GM20431 (cell line): ENCODE measurements around the gene ZNF521.

ENCODE experiments used
- in situ Hi-C: fragments of 300-500 bp; cut with MseI, MboI; formaldehyde crosslinking; loops from one replicate; pipeline ENCODE4 v1.15.0; 2020; ENCODE audit warnings: low sequenced_read_pairs; ENCODE audit not compliant: unreplicated experiment

Gene ZNF521

DNA sequence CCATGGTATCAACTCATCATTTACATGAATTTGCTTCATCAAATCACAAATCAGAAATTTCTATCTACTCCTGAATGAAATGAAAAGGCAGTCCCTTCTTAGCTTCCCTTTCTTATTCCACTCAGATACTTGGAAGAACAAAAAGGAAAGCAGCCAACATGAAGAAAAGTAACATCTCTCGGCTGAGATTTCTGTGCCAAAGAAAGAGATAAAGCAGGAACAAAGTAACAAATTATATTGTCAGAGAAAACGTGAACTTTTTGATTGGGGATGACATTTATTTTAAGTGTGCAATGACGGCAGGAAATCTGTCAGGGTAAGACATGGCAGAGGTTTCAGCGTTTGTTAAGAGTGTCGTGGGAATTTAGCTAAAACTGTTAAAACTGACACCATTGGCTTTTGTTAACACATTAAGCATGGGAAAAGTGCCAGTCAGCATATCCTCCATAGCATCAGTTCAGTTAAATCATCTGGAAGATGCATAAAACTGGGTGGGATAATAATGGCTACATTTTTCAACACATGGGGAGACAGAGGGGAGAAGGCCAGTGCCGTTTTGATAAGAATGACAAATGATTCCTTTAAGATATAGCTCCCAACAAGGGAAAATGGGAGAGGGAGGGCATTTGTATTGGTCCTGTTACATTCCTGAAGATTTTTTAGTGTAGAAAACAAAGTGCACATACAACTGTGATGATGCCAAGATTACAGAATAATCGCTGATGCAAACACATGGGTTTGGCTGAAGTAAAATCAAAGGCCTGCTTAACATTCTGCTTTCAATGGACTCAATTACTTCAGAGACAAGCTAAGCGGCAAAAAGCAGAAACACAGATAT lies 211.6 kb downstream of the ZNF521 start:
- in situ Hi-C loops: no loop called here

DNA sequence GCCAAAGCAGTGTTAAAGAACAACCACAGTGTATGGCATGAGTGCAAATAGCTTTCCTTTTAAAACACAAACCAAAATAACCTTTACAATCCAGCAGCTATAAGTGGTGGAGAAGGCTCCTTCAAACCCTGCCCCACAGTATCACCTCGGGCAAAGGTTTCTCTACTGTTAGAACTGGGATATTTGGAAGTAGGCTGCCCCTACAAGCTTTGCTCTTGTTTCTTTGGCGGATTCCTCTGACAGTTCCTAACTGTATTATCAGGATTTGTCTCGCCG lies 214.8 kb downstream of the ZNF521 start:
- in situ Hi-C loops: no loop called here

DNA sequence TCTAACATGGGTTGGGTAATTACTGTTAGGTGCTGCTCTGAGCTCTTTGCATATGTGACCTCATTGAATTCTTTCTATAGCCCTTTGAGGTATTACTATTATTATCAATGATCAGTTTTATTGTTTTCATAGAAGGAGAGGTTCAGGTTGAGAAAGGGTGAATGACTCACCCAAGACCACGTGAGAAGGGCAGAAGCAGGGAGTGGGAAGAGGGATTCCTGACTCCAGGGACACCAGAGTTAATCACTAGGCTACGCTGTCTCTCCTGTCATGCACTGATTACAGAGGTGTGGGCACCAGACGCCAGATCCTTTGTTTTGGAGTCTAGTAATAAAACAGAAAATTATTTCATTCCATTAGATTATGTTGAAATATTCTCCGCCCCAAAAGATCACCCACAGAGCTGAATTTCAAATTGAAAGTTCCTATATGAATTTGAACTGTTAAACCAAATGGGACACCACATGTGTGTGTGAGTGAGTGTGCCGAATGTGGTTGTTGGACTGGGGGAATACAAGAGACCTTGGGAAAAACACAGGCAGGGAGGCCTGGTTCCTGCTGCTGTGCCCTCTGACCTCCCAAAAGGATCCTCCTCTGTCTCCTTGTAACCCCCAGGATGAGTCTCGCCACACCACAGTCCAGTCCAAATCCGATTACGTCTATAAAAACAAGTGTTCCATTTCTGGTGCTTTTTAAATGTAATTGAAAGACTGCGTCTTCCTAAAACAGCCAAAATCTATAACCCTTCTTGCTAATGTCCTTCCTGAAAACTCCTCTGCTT lies 215.4 kb downstream of the ZNF521 start:
- in situ Hi-C loops: no loop called here

DNA sequence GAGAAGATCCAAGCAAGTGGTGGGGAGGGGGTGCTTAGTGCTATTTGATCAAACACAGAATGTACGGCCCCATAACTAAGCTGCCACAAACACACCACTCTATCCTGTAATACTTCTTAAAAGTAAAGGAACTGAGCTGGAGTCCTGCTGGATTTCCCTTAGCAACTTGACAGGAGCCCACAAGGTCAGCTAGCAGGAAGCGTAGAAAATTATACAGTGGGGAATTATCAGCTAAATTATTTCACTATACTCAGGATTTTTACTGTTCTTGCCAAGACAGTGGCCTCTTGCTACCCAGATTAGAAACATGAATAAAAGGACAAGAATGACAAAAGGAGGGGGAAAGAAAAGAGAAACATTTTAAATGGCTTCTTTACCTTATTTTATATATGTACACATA lies 217.1 kb downstream of the ZNF521 start:
- in situ Hi-C loops: no loop called here

DNA sequence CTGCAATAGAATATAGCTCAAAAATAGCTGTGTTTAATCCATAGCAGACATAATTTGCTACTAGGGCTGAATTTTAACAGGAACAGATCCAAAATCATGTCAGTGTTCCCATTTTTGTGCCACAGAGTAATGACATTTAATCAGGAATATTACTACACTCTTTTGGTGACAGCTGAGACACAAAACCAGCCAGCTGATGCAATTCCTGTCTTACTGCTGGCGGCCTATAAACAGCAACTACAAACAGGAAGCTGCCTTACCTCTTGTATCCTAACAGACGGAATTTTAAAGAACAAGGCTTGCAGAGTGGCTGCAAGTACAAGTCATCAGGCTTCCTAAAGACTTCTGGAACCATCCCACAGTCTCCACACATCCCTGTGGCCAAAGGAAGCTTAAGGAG lies 218.1 kb downstream of the ZNF521 start:
- in situ Hi-C loops: no loop called here

DNA sequence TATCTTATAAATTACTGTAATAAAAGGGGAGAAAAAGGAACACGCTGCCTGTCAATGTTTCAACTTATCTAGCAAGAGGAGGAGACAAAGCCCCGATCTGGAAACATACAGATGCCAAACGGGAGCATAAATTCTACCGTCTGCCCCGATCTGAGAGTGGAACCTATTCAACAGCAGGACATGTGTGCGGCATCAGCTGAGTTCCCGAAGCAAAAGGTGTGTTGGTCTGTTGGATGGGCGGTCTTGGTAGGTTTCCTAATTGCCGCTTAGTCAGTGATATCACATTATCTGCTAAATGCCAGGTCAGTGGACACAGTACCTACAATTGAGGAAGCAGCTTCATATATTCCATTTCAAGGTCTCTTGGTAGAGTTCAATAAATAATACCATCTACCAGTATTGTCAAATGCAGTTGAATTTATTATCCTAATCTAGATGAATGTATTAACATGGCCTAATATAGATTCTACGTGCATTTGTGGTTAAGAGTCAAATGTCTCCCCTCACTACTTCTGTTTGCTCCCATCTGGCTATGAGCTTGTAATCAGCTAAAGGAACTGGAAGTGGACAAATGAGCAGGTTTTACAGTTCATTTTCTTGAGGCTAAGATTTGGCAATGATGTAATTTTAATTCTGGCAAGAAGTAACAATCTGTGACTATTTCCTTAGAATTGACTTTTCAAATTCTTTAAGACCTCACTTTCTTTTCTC lies 219.0 kb downstream of the ZNF521 start:
- in situ Hi-C loops: no loop called here

DNA sequence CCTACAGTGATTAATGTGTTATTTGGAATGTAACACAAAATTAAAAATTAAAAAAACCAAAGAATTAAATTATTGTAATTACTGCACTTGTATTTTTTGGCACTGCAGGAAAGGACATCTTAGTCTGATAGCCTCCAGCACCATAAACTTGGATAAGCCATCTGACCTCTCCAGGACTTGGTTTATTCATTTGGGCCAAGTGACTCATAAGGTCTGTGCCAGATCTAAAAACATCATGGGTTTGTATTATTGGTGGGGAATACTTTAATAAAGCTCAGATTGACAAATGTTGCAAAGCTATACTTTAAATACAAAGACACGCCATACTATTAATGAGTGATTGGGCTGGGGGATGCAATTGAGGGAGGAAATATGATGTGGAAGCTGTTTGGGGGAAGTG lies 225.2 kb downstream of the ZNF521 start:
- in situ Hi-C loops: no loop called here

DNA sequence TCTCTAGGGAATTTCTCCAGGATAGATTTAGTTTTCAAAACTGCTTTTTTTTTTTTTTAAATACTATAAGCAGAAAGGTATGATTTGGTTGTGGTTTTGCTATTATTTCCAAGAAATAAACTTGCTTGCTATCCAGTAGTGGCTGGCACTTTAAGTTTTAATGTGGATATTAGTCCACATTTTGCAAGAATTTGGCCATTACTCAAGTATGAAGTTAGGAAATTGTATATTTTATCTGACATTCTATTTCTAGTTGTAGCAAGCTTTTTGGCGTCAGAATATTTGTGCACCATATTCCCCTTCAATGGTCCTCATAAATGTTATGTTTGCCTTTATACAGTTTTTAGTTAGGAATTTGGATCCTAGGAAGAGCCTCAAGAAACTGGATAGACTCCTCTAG lies 226.3 kb downstream of the ZNF521 start:
- in situ Hi-C loops: no loop called here

DNA sequence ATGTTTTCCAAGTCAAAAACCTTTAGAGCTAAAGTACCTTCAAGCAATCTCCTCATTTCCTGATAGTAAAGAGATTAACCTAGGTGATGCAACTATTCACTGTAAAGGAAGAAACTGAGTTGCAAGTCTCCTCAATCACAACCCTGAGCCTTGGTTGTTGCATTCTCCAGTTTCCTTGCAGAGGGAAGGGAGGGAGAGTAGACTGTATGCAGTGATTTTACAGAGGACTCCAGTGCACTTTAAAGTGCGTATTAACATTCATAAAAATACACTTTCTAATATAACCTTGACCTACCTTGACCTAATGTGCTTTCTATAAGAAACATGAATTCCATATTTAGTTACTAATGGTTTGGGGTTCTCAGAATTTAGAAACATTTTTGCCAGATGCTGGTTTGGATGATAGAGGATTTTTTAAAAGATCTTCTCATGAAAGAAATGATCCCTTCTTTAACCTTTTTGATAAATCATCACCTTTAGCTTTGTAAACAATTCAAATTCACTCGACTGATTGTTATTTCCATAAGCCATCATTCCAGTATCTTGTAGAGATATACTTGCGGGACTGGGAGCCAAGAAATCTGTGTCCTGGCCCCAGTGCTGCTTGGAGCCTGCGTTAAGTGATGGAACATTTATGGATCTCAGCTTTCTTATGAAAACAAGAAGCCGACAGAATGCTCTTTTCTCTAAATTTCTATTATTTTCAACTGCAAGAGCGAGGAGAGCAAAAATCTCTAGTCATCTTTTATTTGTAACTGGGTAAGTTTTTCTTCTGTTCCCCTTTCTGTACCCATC lies 228.3 kb downstream of the ZNF521 start:
- in situ Hi-C loops: no loop called here

DNA sequence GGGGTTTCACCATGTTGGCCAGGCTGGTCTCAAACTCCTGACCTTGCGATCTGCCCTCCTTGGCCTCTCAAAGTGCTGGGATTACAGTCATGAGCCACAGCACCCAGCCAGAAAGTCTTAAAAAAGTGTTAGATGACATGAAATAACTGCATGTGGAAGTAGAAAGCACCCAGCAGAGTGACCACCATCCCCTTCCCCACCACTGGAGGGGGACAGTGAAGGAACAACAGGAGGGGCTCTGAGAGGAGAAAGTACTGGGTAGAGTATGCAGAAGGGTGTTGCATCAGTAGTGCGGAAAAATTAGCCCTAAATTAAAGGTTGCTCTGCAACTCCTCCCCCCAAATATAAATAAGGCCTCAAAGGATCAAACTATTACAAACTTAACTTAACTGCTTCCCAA lies 230.5 kb downstream of the ZNF521 start:
- in situ Hi-C loops: no loop called here

DNA sequence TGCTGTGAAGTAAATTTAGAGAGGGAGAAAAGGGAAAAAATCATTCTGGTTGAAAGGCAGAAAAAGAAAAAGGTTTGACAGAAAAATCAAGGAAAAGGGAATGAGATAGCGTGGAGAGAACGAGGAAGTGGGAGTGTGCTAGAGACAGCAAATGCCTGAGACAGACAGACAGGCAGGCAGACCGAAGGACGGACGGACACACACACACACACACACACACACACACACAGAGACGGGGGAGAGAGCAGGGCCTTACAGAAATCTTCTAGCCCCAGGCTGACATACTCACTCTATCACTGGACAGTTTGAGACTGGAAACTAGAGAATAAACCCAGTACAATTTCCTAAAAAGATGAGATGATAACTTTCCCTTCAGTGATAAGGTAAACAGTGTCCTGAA lies 238.4 kb downstream of the ZNF521 start:
- in situ Hi-C loops: no loop called here

DNA sequence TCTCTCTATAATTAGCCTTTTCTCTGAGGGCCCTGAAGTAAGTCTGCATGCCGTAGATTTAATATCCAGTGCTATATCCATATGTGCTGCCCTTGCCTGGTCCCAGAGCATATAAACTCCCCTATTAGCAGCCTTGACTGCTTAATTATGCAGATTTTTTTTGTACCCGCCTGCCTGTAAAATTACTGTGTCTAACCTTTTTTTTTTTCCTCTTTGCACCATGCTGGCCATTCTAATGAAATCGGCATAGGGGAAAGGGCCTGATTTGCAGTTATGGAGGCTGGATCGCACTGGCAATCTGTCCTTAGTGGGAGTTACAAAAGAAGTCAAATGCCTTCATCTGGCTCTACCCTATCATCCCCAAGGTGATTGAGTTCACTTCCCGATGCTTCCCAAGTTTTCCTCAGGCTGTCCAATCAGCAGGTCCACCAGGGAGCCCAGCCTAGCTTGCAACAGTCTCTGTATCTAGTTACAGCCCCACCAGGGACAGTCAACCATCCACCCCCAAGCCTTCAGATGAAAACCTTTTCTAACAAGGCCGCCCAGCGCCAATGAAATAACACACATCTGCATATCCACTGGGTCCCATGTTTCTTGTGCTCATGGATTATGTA lies 239.0 kb downstream of the ZNF521 start:
- in situ Hi-C loops: no loop called here

DNA sequence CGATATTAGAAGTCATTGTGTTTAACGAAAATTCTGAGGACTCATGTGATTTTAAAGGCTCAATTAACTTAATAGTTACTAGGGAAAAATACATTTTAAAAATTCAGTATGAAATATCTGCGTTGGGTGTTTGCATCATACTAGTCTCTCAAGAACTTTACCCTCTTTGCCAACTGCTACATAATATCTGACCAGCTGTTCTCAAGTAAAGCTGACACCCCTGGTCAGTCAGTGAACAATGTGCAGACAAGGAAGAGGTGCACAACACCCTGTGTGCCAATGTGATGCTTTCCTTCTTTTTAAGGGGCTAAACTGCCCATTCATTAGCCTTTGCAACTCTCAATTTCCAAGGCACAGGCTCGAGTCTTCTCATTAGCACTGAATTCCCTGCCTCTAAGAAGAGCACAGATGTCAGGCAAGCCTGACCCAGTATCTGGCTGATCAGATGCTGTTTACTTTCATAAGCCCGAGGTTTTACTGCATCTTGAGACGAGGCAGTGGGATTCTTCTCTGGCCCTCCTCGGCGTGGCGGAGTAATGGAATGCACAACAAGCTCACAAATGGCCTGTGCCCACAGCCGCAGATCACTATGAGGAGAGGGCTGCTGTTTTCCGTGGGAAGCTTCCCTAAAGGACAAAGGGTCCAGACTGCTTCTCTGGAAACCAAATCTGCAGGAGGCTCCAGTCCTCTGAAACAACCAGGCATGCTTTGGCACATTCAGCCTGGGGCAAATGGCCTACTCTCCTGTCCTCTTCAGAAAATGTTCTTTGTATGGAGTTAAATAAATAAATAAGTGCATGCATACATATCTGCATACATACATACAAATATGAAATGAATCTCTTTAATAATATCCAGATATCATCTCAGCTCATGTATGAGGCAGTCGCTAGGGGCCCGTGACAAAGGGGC lies 240.3 kb downstream of the ZNF521 start:
- in situ Hi-C loops: no loop called here

DNA sequence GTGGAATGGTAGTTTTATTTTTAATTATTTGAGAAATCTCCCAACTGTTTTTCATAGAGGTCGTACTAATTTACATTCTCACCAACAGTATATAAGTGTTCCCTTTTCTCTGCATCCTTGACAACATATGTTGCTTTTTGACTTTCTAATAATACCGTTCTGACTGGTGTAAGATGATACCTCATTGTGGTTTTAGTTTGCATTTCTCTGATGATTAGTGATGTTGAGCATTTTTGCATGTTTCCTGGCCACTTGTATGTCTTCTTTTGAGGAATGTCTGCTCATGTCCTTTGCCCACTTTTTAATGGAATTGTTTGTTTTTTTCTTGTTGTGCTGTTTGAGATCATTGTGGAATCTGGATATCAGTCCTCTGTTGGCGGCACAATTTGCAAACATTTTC lies 242.5 kb downstream of the ZNF521 start:
- in situ Hi-C loops: no loop called here

DNA sequence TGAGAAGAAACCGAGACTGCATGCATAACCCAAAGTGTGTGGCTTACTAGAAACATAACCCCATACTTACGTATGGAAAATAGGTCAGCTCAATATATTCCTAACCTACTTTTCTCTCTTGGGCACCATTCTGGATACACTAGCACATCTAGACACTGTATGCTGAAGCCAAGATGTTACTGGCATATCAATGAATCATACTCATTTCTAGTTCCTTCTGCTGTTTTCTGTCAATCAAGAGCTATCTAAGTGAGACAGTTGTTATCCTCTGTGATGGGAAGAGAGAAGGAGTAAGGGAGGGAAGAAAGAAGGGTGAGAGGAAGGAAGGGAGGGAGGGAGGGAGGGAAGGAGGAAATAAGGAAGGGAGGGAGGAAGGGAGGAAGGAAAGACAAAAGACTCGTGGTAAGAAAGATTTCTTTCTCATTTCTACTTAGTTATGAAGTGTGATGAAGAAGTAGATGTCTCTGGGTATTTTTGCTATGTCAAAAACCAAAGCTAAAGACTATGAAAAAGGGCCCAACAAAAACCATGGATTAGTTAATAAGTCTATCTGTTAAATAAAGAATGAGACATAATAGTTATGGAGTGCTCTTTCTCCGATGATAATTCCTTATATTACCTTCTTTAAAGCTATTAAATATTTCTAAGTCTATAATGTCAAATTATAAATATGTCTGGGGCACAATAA lies 248.4 kb downstream of the ZNF521 start:
- in situ Hi-C loops: no loop called here

DNA sequence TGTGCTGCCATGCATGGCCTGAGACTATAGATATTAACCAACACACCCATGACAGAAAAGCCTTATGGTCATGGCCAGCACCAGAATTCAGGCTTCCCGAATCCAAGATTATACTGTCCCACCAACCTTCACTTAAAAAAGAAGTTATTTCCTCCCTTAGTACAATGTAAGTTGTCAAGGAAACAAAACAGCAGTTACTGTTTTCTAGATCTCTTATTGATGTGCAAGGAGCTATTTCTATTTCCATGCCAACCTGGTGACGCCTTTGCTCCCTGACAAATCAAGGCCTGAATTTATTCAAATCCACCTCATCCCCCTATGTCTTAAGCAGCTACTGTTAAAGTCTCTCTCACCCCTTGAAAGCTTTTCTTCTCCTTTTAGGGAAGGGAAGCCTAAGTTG lies 249.3 kb downstream of the ZNF521 start:
- in situ Hi-C loops: no loop called here

DNA sequence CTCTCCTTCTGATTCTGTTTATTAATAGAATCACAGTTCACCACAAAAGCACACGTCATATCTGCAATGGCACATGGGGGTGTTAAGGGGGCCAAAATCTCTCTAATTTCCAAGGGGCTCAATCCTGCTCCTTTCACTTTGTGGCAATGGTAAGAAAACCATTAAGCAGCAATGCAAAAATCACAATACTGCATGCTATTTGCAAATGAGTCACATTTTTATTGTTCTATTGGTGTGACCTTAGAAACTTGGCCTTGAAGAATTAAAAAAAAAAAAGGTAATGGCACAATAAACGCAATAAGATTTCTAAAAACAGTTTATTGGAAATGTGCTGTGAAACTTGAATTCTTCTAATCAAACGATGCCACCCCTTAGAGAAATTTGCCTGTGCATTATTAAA lies 251.5 kb downstream of the ZNF521 start:
- in situ Hi-C loops: no loop called here

DNA sequence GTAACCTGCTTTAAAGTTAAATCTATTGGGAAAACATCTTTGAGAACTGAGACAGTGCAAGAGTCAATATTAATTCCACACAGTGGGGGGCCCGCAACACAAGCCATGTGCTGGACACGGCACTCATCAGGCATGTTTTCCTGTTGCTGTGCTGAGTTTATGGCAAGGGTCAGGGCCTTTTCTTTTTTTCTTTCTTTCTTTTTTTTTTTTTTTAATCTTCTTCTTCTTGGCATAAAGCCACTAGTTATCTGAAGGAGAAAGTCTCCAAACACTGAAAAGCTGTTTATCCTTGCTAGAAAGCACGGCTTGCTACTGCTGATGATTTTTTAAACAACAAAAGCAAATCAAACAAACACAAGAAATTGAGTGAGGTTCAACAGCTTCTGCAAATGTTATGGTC lies 252.1 kb downstream of the ZNF521 start:
- in situ Hi-C loops: no loop called here
